Rectal smooth muscle tissue (tissue), 1 donor: ENCODE results near the gene NOVA1.
"Not testable (repeated sequence)": the region's sequence is repeated elsewhere in the genome, so short reads cannot be mapped to it uniquely, and the experiment has no call there.

Source experiments
- H3K27ac ChIP-seq: one replicate; pipeline ENCODE4 v1.7.0; 2013; ENCODE audit warnings: low read depth, low read length, inconsistent platforms
- H3K27me3 ChIP-seq: one replicate; pipeline ENCODE4 v1.7.0; 2013; ENCODE audit warnings: low read length; ENCODE audit not compliant: control insufficient read depth, insufficient read depth
- H3K36me3 ChIP-seq: one replicate; pipeline ENCODE4 v1.7.0; 2013; ENCODE audit warnings: low read length; ENCODE audit not compliant: control insufficient read depth, insufficient read depth
- H3K4me1 ChIP-seq: one replicate; pipeline ENCODE4 v1.7.0; 2013; ENCODE audit warnings: low read length; ENCODE audit not compliant: control insufficient read depth, insufficient read depth
- H3K4me3 ChIP-seq: one replicate; pipeline ENCODE4 v1.7.0; 2013; ENCODE audit warnings: low read length
- H3K9ac ChIP-seq: one replicate; pipeline ENCODE4 v1.7.0; 2013; ENCODE audit warnings: low read length

The NOVA1 gene

DNA sequence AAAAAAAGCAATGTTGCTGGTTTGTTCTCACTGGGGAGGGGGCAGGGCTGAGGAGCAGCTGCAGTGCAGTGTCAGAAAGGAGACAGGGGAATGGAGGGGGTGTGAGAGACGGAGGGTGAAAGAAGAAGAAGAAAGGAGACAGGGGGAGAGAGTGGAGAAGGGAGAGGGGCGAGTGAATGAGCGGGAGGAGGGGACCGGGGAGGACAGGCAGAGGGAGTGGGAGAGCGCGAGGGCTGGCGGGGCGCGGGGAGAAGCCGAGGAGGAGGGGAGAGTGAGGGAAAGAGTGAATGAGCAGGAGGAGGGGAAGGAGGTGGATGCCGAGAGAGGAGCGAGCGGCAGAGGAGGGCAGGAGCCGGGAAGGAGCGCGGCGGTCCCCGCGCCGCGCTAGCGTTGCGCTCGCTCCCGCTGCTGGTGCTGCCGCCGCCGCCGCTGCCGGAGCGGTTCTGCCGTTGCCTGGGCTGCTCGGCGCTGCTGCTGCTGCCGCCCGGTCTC, at the start of gene NOVA1:
NOVA1 (minus strand) TSS at position 445 of the 492 bp plus-strand sequence. CDS start 597 bp downstream, outside the sequence.
- no peaks in the 10 kb centered on the region for H3K36me3 ChIP-seq
- peak within 1 kb of the TSS; percentile 89 for H3K4me3 ChIP-seq
- no peaks in the 10 kb centered on the region for H3K4me1 ChIP-seq
- H3K27me3 ChIP-seq: no peaks in the 10 kb centered on the region
- peak within 1 kb of the TSS; percentile 88 for H3K27ac ChIP-seq
- H3K9ac ChIP-seq: peak within 1 kb of the TSS; percentile 53

GRCh38 chr14:26645057-26645456, 47.2 kb upstream of the NOVA1 start:
- H3K27me3 ChIP-seq, H3K27ac ChIP-seq, H3K4me3 ChIP-seq, H3K36me3 ChIP-seq, H3K9ac ChIP-seq, H3K4me1 ChIP-seq: not testable (repeated sequence)

- Histone ChIP-seq H3K27ac (no peak overlapping the region), H3K27me3 (no peaks in the 10 kb centered on the region), H3K4me3 (no peak overlapping the region), H3K9ac (no peak overlapping the region), H3K36me3 (no peaks in the 10 kb centered on the region), H3K4me1 (no peaks in the 10 kb centered on the region)
These were observed 38.7 kb upstream of the NOVA1 start for GRCh38 chr14:26636561-26636960.

DNA sequence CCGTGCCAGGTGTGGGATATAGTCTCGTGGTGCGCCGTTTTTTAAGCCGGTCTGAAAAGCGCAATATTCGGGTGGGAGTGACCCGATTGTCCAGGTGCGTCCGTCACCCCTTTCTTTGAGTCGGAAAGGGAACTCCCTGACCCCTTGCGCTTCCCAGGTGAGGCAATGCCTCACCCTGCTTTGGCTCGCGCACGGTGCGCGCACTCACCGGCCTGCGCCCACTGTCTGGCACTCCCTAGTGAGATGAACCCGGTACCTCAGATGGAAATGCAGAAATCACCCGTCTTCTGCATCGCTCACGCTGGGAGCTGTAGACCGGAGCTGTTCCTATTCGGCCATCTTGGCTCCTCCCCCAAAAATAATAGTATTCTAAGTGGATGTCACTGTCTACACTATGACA, 37.1 kb upstream of the NOVA1 start:
- H3K9ac ChIP-seq, H3K4me1 ChIP-seq, H3K36me3 ChIP-seq, H3K4me3 ChIP-seq, H3K27ac ChIP-seq, H3K27me3 ChIP-seq: not testable (repeated sequence)

DNA sequence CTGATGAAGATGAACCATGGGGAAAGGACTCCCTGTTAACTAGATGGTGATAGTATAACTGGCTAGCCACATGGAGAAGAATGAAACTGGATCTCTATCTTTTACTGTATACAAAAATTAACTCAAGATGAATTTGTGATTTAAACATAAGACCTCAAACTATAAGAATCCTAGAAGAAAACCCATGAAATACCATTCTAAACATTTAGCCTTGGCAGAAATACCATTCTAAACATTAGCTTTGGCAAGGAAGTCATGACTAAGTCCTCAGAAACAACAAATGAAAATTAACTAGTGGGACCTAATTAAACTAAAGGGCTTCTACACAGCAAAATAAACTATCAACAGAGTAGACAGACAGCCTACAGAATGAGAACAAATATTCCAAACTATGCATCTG, 28.4 kb upstream of the NOVA1 start:
- Histone ChIP-seq H3K27me3 (no peaks in the 10 kb centered on the region), H3K9ac (no peak overlapping the region), H3K4me1 (no peaks in the 10 kb centered on the region), H3K36me3 (no peaks in the 10 kb centered on the region), H3K4me3 (no peak overlapping the region), H3K27ac (no peak overlapping the region)

- Histone ChIP-seq H3K36me3 (no peaks in the 10 kb centered on the region), H3K4me3 (no peak overlapping the region), H3K9ac (no peak overlapping the region), H3K27me3 (no peaks in the 10 kb centered on the region), H3K27ac (no peak overlapping the region), H3K4me1 (no peaks in the 10 kb centered on the region)
These were observed 24.8 kb upstream of the NOVA1 start for GRCh38 chr14:26622611-26623010.

- Histone ChIP-seq H3K36me3 (no peaks in the 10 kb centered on the region), H3K27ac (no peak overlapping the region), H3K4me1 (no peaks in the 10 kb centered on the region), H3K9ac (no peak overlapping the region), H3K4me3 (no peak overlapping the region), H3K27me3 (no peaks in the 10 kb centered on the region)
These were observed 24.2 kb upstream of the NOVA1 start for GRCh38 chr14:26621807-26622560.

- Histone ChIP-seq H3K36me3 (no peaks in the 10 kb centered on the region), H3K27me3 (no peaks in the 10 kb centered on the region), H3K4me1 (no peaks in the 10 kb centered on the region), H3K9ac (no peak overlapping the region), H3K4me3 (no peak overlapping the region), H3K27ac (no peak overlapping the region)
These were observed 23.5 kb upstream of the NOVA1 start for GRCh38 chr14:26621364-26621763.

GRCh38 chr14:26611259-26611658, 13.4 kb upstream of the NOVA1 start:
- no peaks in the 10 kb centered on the region for H3K36me3 ChIP-seq
- H3K4me1 ChIP-seq: no peaks in the 10 kb centered on the region

DNA sequence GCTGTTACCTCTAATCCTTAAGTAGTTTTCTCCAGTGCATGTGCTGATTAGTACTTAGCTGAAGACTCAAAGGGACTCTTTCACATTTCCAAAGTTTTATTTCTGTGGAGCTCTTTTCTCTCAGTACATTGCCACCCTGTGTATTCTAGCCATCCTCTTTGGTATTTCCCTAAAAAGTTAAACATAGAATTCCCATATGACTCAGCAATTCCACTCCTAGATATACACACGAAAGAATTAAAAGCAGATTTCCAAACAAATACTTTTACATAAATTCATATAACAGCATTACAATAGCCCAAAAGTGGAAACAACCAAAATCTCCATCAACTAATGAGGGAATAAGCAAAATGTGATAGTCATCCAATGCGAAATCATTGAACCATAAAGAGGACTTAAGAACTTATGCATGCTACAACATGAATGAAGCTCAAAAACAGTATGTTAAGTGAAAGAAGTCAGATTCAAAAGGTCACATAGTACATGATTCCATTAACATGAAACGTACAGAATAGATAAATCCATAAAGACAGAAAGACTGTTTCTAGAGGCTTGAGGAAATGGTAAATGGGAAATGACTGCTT, 9.0 kb upstream of the NOVA1 start:
- no peaks in the 10 kb centered on the region for H3K36me3 ChIP-seq
- no peaks in the 10 kb centered on the region for H3K27me3 ChIP-seq
- no peak overlapping the region for H3K4me3 ChIP-seq
- no peaks in the 10 kb centered on the region for H3K4me1 ChIP-seq
- H3K27ac ChIP-seq: no peak overlapping the region
- H3K9ac ChIP-seq: no peak overlapping the region

More at GRCh38 chr14:26611259-26611658, 13.4 kb upstream of the NOVA1 start:
- Histone ChIP-seq H3K27ac (no peak overlapping the region), H3K27me3 (no peaks in the 10 kb centered on the region), H3K4me3 (no peak overlapping the region), H3K9ac (no peak overlapping the region)

GRCh38 chr14:26605602-26606001, 7.8 kb upstream of the NOVA1 start:
- Histone ChIP-seq H3K27me3 (no peaks in the 10 kb centered on the region), H3K4me3 (no peak overlapping the region), H3K9ac (no peak overlapping the region), H3K36me3 (no peaks in the 10 kb centered on the region), H3K4me1 (no peaks in the 10 kb centered on the region), H3K27ac (no peak overlapping the region)

- Histone ChIP-seq H3K36me3 (no peaks in the 10 kb centered on the region), H3K9ac (no peak overlapping the region), H3K4me3 (no peak overlapping the region), H3K4me1 (no peaks in the 10 kb centered on the region), H3K27me3 (no peaks in the 10 kb centered on the region), H3K27ac (no peak overlapping the region)
These were observed 5.1 kb upstream of the NOVA1 start for GRCh38 chr14:26602902-26603301.

- Histone ChIP-seq H3K27me3 (no peaks in the 10 kb centered on the region), H3K36me3 (no peaks in the 10 kb centered on the region)
These were observed 4.0 kb upstream of the NOVA1 start for GRCh38 chr14:26601856-26602255.

More at GRCh38 chr14:26601856-26602255, 4.0 kb upstream of the NOVA1 start:
- Histone ChIP-seq H3K4me1 (no peaks in the 10 kb centered on the region), H3K27ac (no peak overlapping the region), H3K4me3 (no peak overlapping the region), H3K9ac (no peak overlapping the region)
